ENCODE results near the gene RAP1GDS1. TPM values are rescaled to one million over a fixed set of nuclear protein-coding genes. Genes with fewer than 3 reads are reported as not detected.
A peak's percentile ranks its signal among the peaks of the same experiment; 100 is the strongest.

Gene RAP1GDS1
- total RNA-seq, 1 donor from 2014 or later: 64.5 TPM

DNA sequence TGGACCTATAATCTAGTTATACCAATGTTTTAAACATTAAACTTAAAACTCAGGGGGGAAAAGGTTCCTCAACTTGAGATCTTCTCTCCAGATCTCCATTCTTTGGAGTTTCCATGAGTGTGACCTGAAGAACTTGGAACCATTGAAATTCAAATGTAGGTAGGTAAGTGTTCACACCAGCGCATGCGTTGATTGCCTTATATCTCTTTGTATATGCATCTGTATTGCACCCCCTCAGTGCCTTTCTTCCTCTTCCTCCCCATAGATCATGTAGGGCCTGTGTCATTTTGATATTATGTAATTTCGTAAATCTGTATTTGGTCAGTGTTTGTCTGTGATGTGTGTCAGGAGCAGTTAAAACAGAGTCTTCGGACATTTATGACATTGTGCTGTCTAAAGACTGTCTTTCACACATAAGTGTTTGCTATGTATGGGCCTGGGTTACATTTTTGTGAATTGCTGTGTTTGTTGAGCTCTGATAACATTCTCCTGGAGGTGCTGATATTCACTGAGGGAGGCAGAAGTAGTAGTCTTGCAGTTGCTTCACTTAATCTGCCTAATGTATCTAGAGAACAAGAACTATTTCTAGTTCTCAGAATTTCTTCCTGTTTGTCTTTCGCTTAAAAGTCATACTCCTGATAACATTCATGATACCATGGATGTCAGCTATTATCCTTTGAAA is 126.3 kb downstream of the RAP1GDS1 start:
- no peak overlapping the region for H3K27ac ChIP-seq (ENCODE audit: low read depth, low read length)
- DNase-seq (ENCODE audit: low read depth) (no peak), FAIRE-seq (no peak)
- no peak overlapping the region for H3K9ac ChIP-seq (ENCODE audit: low read length)
- peaks cover 4% of the 10 kb centered on the region for H3K4me1 Mint-ChIP-seq (ENCODE audit: low read depth, unreplicated experiment)
- no peaks in the 10 kb centered on the region for H3K27me3 ChIP-seq (ENCODE audit: insufficient read depth, low read length)
- H3K9me3 ChIP-seq (ENCODE audit: insufficient read depth, low read depth, low read length): no peaks in the 10 kb centered on the region
- H3K27ac Mint-ChIP-seq (ENCODE audit: unreplicated experiment): no peak overlapping the region
- H3K36me3 ChIP-seq (ENCODE audit: insufficient read depth, low read length): peaks cover 2% of the 10 kb centered on the region
- TF ChIP-seq, protein P1, sequence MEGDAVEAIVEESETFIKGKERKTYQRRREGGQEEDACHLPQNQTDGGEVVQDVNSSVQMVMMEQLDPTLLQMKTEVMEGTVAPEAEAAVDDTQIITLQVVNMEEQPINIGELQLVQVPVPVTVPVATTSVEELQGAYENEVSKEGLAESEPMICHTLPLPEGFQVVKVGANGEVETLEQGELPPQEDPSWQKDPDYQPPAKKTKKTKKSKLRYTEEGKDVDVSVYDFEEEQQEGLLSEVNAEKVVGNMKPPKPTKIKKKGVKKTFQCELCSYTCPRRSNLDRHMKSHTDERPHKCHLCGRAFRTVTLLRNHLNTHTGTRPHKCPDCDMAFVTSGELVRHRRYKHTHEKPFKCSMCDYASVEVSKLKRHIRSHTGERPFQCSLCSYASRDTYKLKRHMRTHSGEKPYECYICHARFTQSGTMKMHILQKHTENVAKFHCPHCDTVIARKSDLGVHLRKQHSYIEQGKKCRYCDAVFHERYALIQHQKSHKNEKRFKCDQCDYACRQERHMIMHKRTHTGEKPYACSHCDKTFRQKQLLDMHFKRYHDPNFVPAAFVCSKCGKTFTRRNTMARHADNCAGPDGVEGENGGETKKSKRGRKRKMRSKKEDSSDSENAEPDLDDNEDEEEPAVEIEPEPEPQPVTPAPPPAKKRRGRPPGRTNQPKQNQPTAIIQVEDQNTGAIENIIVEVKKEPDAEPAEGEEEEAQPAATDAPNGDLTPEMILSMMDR (IDR thresholded peaks at IDR 0.05; ENCODE audit: insufficient read depth, low read depth, low read length): no peak
- TF ChIP-seq EZH2 (IDR thresholded peaks at IDR 0.05; ENCODE audit: insufficient read depth, low read length): no peak
- no peaks in the 10 kb centered on the region for H3K4me1 ChIP-seq (ENCODE audit: insufficient read depth, low read length)
- H3K4me3 Mint-ChIP-seq (ENCODE audit: unreplicated experiment): no peak overlapping the region
- no peak overlapping the region for H3K4me3 ChIP-seq (ENCODE audit: insufficient read depth, low read depth, low read length)
- no peaks in the 10 kb centered on the region for H3K36me3 Mint-ChIP-seq (ENCODE audit: low read depth, unreplicated experiment)
- H2AFZ ChIP-seq (ENCODE audit: low read depth, low read length): no peak overlapping the region
- no peaks in the 10 kb centered on the region for H3K79me2 ChIP-seq (ENCODE audit: insufficient read depth, low read length)
- no peaks in the 10 kb centered on the region for H3K9me3 Mint-ChIP-seq (ENCODE audit: unreplicated experiment)
- no peaks in the 10 kb centered on the region for H3K27me3 Mint-ChIP-seq (ENCODE audit: low read depth, unreplicated experiment)
- no peaks in the 10 kb centered on the region for H4K20me1 ChIP-seq (ENCODE audit: insufficient read depth, low read length)
- H3K4me2 ChIP-seq (ENCODE audit: low read length): no peak overlapping the region

DNA sequence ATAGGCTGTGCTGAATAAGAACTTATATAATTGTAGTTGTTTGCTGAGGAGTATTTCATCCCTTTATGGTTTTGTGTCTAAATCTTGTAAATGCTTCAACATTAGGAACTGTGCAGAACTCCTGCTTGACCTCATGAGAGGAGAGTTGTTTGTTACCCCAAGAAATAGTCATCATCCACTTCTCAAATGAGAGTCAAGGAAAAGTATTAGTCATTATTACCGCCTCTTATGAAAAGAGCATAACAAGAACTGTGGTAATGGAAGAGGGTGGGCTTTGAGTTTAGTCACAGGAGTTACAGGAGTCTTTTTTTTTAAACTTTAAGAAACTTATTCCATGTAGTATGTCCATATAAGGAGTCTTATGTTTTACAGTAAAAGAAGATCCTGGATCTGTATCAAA is 132.9 kb downstream of the RAP1GDS1 start:
- peaks cover 17% of the 10 kb centered on the region for H3K36me3 Mint-ChIP-seq (ENCODE audit: low read depth, unreplicated experiment)
- Histone ChIP-seq H3K9ac (ENCODE audit: low read length) (no peak overlapping the region), H3K27ac (ENCODE audit: low read depth, low read length) (no peak overlapping the region), H3K27me3 (ENCODE audit: insufficient read depth, low read length) (no peaks in the 10 kb centered on the region), H2AFZ (ENCODE audit: low read depth, low read length) (no peak overlapping the region), H3K36me3 (ENCODE audit: insufficient read depth, low read length) (no peaks in the 10 kb centered on the region), H3K4me2 (ENCODE audit: low read length) (no peak overlapping the region), H3K9me3 (ENCODE audit: insufficient read depth, low read depth, low read length) (no peaks in the 10 kb centered on the region), H3K4me1 (ENCODE audit: insufficient read depth, low read length) (no peaks in the 10 kb centered on the region), H4K20me1 (ENCODE audit: insufficient read depth, low read length) (no peaks in the 10 kb centered on the region), H3K4me3 (ENCODE audit: insufficient read depth, low read depth, low read length) (no peak overlapping the region), H3K79me2 (ENCODE audit: insufficient read depth, low read length) (no peaks in the 10 kb centered on the region)
- DNase-seq (ENCODE audit: low read depth) (peak; percentile 73), FAIRE-seq (no peak)
- H3K9me3 Mint-ChIP-seq (ENCODE audit: unreplicated experiment): peaks cover 4% of the 10 kb centered on the region
- H3K4me3 Mint-ChIP-seq (ENCODE audit: unreplicated experiment): no peak overlapping the region
- TF ChIP-seq, protein P1 (IDR thresholded peaks at IDR 0.05; ENCODE audit: insufficient read depth, low read depth, low read length): no peak
- H3K4me1 Mint-ChIP-seq (ENCODE audit: low read depth, unreplicated experiment): no peaks in the 10 kb centered on the region
- no peak overlapping the region for H3K27ac Mint-ChIP-seq (ENCODE audit: unreplicated experiment)
- H3K27me3 Mint-ChIP-seq (ENCODE audit: low read depth, unreplicated experiment): no peaks in the 10 kb centered on the region

- peak; percentile 13 for FAIRE-seq
- Mint-ChIP-seq H3K27me3 (ENCODE audit: low read depth, unreplicated experiment) (no peaks in the 10 kb centered on the region), H3K36me3 (ENCODE audit: low read depth, unreplicated experiment) (peaks cover 13% of the 10 kb centered on the region), H3K4me1 (ENCODE audit: low read depth, unreplicated experiment) (no peaks in the 10 kb centered on the region), H3K9me3 (ENCODE audit: unreplicated experiment) (peaks cover 4% of the 10 kb centered on the region), H3K27ac (ENCODE audit: unreplicated experiment) (no peak overlapping the region), H3K4me3 (ENCODE audit: unreplicated experiment) (no peak overlapping the region)
- Histone ChIP-seq H3K4me2 (ENCODE audit: low read length) (no peak overlapping the region), H3K4me1 (ENCODE audit: insufficient read depth, low read length) (no peaks in the 10 kb centered on the region), H3K27me3 (ENCODE audit: insufficient read depth, low read length) (no peaks in the 10 kb centered on the region), H3K79me2 (ENCODE audit: insufficient read depth, low read length) (no peaks in the 10 kb centered on the region), H3K9ac (ENCODE audit: low read length) (no peak overlapping the region), H3K27ac (ENCODE audit: low read depth, low read length) (no peak overlapping the region), H3K36me3 (ENCODE audit: insufficient read depth, low read length) (no peaks in the 10 kb centered on the region), H2AFZ (ENCODE audit: low read depth, low read length) (no peak overlapping the region), H3K9me3 (ENCODE audit: insufficient read depth, low read depth, low read length) (no peaks in the 10 kb centered on the region), H3K4me3 (ENCODE audit: insufficient read depth, low read depth, low read length) (no peak overlapping the region), H4K20me1 (ENCODE audit: insufficient read depth, low read length) (no peaks in the 10 kb centered on the region)
- no peak for DNase-seq (ENCODE audit: low read depth)
- TF ChIP-seq, protein P1 (IDR thresholded peaks at IDR 0.05; ENCODE audit: insufficient read depth, low read depth, low read length): no peak
- TF ChIP-seq EZH2 (IDR thresholded peaks at IDR 0.05; ENCODE audit: insufficient read depth, low read length): no peak
Measured at GRCh38 chr4:98399915-98400314, 138.7 kb downstream of the RAP1GDS1 start.

All from astrocyte (in vitro differentiated cells and primary cell).